HG02884 (cell line): ENCODE data around the gene SLC17A8.
"Not testable (repeated sequence)": the region's sequence is repeated elsewhere in the genome, so short reads cannot be mapped to it uniquely, and the experiment has no call there.

ENCODE experiments used
- ATAC-seq: cut with Tn5 transposase; IDR thresholded peaks from one replicate; pipeline ENCODE4 v1.9.1; 2021; ENCODE audit warnings: mild to moderate bottlenecking, moderate library complexity; ENCODE audit not compliant: unreplicated experiment

SLC17A8 gene

DNA sequence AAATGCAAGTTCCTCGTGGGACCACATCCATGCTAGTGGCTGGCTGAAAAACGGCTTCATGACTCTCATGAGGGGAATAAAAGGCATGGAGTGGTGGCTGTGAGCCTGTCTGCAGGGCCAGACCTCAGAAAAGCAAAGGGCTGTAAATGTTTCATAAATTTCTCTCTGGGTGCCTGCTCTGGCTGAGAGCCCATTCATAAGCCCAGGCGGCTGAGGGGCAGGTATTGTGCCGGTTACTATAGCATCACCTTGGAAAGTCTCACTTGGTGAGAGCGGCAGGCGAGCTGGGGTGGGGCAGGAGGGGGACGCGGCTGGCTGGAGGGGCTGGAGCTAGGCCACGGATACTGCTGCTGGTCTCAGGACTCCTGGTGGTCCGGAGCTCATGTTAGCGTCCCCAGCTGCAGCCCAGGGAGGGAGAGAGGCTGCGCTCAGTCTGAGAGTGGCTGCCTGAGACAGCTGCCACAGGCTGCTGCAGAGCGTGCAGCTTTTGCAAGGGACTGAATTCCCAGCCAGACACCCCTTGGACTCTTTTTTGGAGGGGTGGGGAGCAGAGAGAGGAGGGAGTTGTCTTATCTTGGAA, at the start of gene SLC17A8:
SLC17A8 (plus strand) TSS at position 431 of the 580 bp plus-strand sequence. CDS start 318 bp downstream, outside the sequence.
- no peak for ATAC-seq

DNA sequence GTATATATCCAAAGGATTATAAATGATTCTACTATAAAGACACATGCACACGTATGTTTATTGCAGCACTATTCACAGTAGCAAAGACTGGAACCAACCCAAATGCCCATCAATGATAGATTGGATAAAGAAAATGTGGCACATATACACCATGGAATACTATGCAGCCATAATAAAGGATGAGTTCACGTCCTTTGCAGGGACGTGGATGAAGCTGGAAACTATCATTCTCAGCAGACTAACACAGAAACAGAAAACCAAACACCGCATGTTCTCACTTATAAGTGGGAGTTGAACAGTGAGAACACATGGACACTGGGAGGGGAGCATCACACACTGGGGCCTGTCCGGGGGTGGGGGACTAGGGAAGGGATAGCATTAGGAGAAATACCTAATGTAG, 48.7 kb upstream of the SLC17A8 start:
- ATAC-seq, result not testable (repeated sequence)

GRCh38 chr12:100311317-100311716, 45.6 kb upstream of the SLC17A8 start:
- ATAC-seq, result no peak

- ATAC-seq, result no peak
Observed at GRCh38 chr12:100317371-100317770, 39.5 kb upstream of the SLC17A8 start.

DNA sequence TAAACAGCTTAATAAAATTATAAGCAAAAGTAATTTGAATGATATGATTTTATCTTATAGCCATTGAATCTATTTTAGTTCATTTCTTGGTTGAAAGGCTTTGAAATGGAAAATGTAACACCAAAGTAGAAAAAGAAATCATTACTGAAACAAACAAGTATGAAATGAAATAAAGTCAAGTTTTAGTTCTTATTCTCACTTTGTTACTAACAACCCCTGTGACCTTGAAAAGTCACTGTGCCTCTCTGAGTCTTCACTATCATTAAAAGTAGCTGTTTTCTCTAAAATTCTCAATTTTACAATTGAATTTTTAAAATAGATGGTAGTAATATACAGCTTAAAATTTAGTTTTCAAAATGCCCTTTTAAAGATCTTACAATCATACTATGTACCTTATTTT, 32.4 kb upstream of the SLC17A8 start:
- ATAC-seq, result no peak

- ATAC-seq, result no peak
Observed at GRCh38 chr12:100326208-100326607, 30.7 kb upstream of the SLC17A8 start.

- peak; percentile 95 for ATAC-seq
Observed at GRCh38 chr12:100329800-100330199, 27.1 kb upstream of the SLC17A8 start.

GRCh38 chr12:100331871-100332270, 25.0 kb upstream of the SLC17A8 start:
- ATAC-seq, result no peak

- no peak for ATAC-seq
Observed at GRCh38 chr12:100332852-100333251, 24.0 kb upstream of the SLC17A8 start.

DNA sequence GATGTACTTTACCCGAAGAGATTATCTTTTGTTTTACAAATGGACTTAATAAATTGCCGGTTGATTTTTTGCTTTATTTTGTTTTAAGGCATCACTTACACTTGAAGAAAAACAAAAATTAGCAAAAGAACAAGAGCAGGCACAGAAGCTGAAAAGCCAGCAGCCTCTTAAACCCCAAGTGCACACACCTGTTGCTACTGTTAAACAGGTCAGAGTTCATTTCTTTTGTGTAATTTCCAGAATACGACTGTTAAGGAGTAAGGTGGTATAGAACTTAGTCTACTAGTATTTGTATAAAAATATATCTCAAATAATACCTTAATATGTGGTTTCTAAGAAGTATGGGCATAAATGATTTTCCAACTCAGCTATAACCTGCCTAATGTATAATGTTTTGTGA, 19.6 kb upstream of the SLC17A8 start:
- no peak for ATAC-seq

- ATAC-seq, result no peak
Observed at GRCh38 chr12:100337727-100338126, 19.1 kb upstream of the SLC17A8 start.

DNA sequence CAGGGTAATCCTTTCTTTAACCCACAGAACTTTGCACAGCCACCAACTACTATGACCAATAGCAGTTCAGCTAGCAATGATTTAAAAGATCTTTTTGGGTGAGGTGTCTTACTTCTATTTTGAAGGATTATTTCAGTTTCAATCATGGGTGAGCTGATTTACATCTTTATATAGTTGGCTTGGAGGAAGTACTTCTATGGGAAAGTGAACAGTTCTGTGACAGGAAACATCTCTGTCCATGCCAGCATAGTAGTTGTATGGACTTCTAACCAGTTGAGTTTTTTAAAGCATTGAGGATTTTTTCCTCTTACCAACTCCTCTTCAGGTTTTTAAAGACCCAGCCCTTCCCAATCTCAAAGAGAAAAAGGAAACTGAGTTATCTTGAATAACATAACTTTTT, 17.8 kb upstream of the SLC17A8 start:
- no peak for ATAC-seq

- not testable (repeated sequence) for ATAC-seq
Observed at GRCh38 chr12:100342897-100343296, 14.0 kb upstream of the SLC17A8 start.

- ATAC-seq, result not testable (repeated sequence)
Observed at GRCh38 chr12:100344351-100344750, 12.5 kb upstream of the SLC17A8 start.

GRCh38 chr12:100345020-100345767, 11.7 kb upstream of the SLC17A8 start:
- ATAC-seq, result no peak

GRCh38 chr12:100346660-100347059, 10.2 kb upstream of the SLC17A8 start:
- no peak for ATAC-seq

GRCh38 chr12:100348657-100349454, 8.0 kb upstream of the SLC17A8 start:
- no peak for ATAC-seq

DNA sequence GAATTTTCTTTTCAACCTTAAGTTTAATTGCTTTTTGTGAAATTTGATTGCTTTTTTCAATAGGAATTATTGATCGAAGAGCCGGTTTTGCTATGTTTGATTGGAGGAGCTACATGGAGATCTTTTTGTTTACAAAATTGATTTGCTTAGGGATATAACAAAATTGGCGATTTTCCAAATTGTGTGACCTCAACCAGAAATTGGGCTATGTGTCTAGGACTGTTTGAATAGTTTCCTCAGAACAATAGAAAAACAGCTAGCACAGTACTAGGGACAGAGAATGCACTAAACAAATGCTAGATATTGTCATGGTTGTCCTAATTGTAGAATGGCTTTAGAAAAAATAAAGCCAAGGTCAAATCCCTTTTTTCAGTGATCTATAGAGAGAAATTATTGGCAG, 2.4 kb downstream of the SLC17A8 start:
- ATAC-seq, result no peak

DNA sequence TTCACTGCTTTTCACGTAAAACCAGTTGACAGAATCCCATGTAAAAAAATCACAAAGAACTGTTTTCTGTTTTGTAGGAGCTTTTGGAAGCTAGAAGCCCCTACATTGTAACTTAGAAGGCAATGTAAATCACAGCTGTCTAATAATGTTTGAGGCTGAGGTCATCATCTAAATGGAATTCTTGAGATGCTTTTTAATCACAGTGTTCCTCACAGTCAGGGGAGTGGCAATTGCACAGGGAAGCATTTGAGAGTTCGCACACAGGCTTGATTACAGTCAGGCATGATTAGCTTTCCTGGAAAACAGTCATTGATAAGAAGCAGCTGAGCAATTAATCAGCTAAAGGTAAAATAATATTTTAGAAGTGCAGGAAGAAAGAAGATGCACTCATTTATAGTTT, 2.9 kb downstream of the SLC17A8 start:
- ATAC-seq, result no peak

GRCh38 chr12:100360450-100360849, 3.6 kb downstream of the SLC17A8 start:
- no peak for ATAC-seq

DNA sequence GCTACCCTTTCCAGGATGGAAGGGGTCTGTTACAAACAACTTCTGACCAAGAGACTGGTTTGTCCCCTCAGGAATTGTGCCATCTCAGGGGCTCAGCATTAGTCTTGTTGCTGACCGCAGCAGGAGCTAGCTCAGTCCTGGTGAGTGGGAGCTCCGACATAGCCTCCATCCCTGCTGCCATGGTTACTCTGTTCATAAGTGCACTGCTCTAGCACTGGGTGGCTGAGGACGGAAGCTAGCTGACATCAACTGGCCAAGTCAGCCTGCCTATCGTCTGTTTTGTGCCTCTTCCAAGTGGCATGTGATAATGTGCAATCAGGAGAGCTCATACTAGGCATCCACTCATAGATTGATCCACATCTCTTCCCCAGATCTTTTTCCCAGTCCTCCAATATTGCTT, 7.5 kb downstream of the SLC17A8 start:
- no peak for ATAC-seq

DNA sequence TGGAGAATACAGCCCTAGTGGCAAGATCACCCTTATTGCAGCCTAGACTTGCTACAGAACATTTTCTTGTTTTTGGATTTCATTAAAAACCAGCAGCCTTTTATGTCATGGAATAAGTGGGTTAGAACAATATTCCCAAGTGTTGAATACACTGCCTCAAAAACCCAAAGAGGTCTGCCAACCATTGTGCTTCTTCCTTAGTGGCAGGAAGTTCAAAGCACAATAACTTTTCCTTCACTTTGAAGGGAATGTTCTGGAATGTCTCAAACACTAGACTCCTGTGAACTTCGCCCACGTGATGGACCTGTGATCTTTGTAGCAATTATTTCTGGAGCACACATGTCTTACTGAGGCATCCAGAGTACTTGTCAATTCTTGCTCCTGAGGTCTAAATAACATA, 8.5 kb downstream of the SLC17A8 start:
- no peak for ATAC-seq
